ENCODE measurements around the gene FYN. TPM values are rescaled to one million over a fixed set of nuclear protein-coding genes. Genes with fewer than 3 reads are reported as not detected.

Gene FYN
- total and polyA plus RNA-seq, 2 of the 8 experiments (the other 6 are each of a cell fraction or from before 2014, with no cell fraction given): 46.8 to 97.2 TPM

- TF ChIP-seq ATF3 (IDR thresholded peaks at IDR 0.05; ENCODE audit: insufficient read depth, low read depth, low read length): no peak
- no peak for TF ChIP-seq GTF2F1 (IDR thresholded peaks at IDR 0.05; ENCODE audit: borderline replicate concordance, low read depth, low read length)
- no peak for TF ChIP-seq RAD21 (IDR thresholded peaks at IDR 0.05 in 1 of 2, conservative IDR thresholded peaks at IDR 0.05 in 1 of 2; ENCODE audit: low read depth in 2 of 2, low read length in 2 of 2)
These were observed 155.6 kb downstream of the FYN start (continued) for GRCh38 chr6:111717621-111718020.
